ENCODE data around the gene CCDC110. TPM values are rescaled to one million over a fixed set of nuclear protein-coding genes. Genes with fewer than 3 reads are reported as not detected.

CCDC110 gene
- total RNA-seq, 2 donors from 2014 or later, result 2.8 to 10.3 TPM

GRCh38 chr4:185426960-185427688 lies 44.4 kb downstream of the CCDC110 start:
- TF ChIP-seq POLR2A (IDR thresholded peaks at IDR 0.05), result no peak
- no peak for TF ChIP-seq POLR2AphosphoS5 (IDR thresholded peaks at IDR 0.05)
- TF ChIP-seq CTCF (IDR thresholded peaks at IDR 0.05), result no peak
- H3K36me3 ChIP-seq, result no peaks in the 10 kb centered on the region
- no peaks in the 10 kb centered on the region for H3K9me3 ChIP-seq
- intact Hi-C loops (cut with DNase I), result loop anchor here (5.0 kb wide), 1 partner anchor 40 kb away; no protein-coding TSS in a partner anchor
- H3K4me1 ChIP-seq (replicated peaks), result no peaks in the 10 kb centered on the region
- no peak overlapping the region for H3K4me3 ChIP-seq
- WGBS, result 91% methylated on average over 22 of the region's 22 CpGs
- no peaks in the 10 kb centered on the region for H3K27me3 ChIP-seq (replicated peaks; ENCODE audit: insufficient read depth)
- DNase-seq (ENCODE audit: low spot score), result no peak
- no peak overlapping the region for H3K27ac ChIP-seq

GRCh38 chr4:185425647-185426352 lies 45.7 kb downstream of the CCDC110 start, which contains the start of gene UFSP2:
Gene UFSP2, minus strand, starts transcription at chr4:185425964. Its CDS starts 96 bp downstream, at chr4:185425868.
- no peaks in the 10 kb centered on the region for H3K4me1 ChIP-seq (replicated peaks)
- peak; percentile 81 for DNase-seq (ENCODE audit: low spot score)
- intact Hi-C loops (cut with DNase I), result loop anchor here (5.0 kb wide), 1 partner anchor 42 kb away; no protein-coding TSS in a partner anchor
- peak within 1 kb of the TSS; percentile 65 to 76 for H3K4me3 ChIP-seq
- TF ChIP-seq POLR2AphosphoS5 (IDR thresholded peaks at IDR 0.05) (peak; percentile 93), CTCF (IDR thresholded peaks at IDR 0.05) (peak in 3 of 4 experiments; percentile 5 to 19 (median 8)), POLR2A (IDR thresholded peaks at IDR 0.05) (peak; percentile 64)
- H3K9me3 ChIP-seq, result no peaks in the 10 kb centered on the region
- no peaks in the 10 kb centered on the region for H3K36me3 ChIP-seq
- H3K27ac ChIP-seq, result peak within 1 kb of the TSS; percentile 94 to 95
- H3K27me3 ChIP-seq (replicated peaks; ENCODE audit: insufficient read depth), result no peaks in the 10 kb centered on the region
- WGBS, result under 1% methylated on average over 55 of the region's 66 CpGs

GRCh38 chr4:185424905-185425646 lies 46.5 kb downstream of the CCDC110 start:
- no peaks in the 10 kb centered on the region for H3K4me1 ChIP-seq (replicated peaks)
- H3K27me3 ChIP-seq (replicated peaks; ENCODE audit: insufficient read depth), result no peaks in the 10 kb centered on the region
- H3K4me3 ChIP-seq, result peak overlapping the region; percentile 65 to 76
- H3K27ac ChIP-seq, result peak overlapping the region; percentile 94 to 95
- DNase-seq (ENCODE audit: low spot score), result peak; percentile 26
- no peak for TF ChIP-seq POLR2A (IDR thresholded peaks at IDR 0.05)
- intact Hi-C loops (cut with DNase I), result loop anchor here (5.0 kb wide), 1 partner anchor 42 kb away; no protein-coding TSS in a partner anchor
- 14% methylated on average over 13 of the region's 13 CpGs for WGBS
- no peaks in the 10 kb centered on the region for H3K9me3 ChIP-seq
- no peaks in the 10 kb centered on the region for H3K36me3 ChIP-seq

GRCh38 chr4:185421366-185422124 lies 50.0 kb downstream of the CCDC110 start:
- Histone ChIP-seq H3K4me3 (no peak overlapping the region), H3K36me3 (no peaks in the 10 kb centered on the region), H3K4me1 (replicated peaks) (no peaks in the 10 kb centered on the region), H3K27me3 (replicated peaks; ENCODE audit: insufficient read depth) (no peaks in the 10 kb centered on the region), H3K9me3 (no peaks in the 10 kb centered on the region), H3K27ac (no peak overlapping the region)
- DNase-seq (ENCODE audit: low spot score), result no peak
- WGBS, result 47% methylated on average over 2 of the region's 2 CpGs
- intact Hi-C loops (cut with DNase I), result no loop called here
- TF ChIP-seq POLR2AphosphoS5 (IDR thresholded peaks at IDR 0.05) (no peak), CTCF (IDR thresholded peaks at IDR 0.05) (no peak), POLR2A (IDR thresholded peaks at IDR 0.05) (no peak)

Measured in prostate gland (tissue), 2 donors.